Germinal center (tissue), 1 donor: Measurements from ENCODE around the gene ALDH4A1.

ENCODE experiments used
- DNase-seq: peaks from one replicate; pipeline ENCODE4 v3.0.0; 2012; ENCODE audit warnings: mixed read lengths, low spot score

The ALDH4A1 gene

GRCh38 chr1:18939398-18940302, 37.3 kb upstream of the ALDH4A1 start:
- no peak for DNase-seq

GRCh38 chr1:18938707-18939070, 36.3 kb upstream of the ALDH4A1 start:
- no peak for DNase-seq

DNA sequence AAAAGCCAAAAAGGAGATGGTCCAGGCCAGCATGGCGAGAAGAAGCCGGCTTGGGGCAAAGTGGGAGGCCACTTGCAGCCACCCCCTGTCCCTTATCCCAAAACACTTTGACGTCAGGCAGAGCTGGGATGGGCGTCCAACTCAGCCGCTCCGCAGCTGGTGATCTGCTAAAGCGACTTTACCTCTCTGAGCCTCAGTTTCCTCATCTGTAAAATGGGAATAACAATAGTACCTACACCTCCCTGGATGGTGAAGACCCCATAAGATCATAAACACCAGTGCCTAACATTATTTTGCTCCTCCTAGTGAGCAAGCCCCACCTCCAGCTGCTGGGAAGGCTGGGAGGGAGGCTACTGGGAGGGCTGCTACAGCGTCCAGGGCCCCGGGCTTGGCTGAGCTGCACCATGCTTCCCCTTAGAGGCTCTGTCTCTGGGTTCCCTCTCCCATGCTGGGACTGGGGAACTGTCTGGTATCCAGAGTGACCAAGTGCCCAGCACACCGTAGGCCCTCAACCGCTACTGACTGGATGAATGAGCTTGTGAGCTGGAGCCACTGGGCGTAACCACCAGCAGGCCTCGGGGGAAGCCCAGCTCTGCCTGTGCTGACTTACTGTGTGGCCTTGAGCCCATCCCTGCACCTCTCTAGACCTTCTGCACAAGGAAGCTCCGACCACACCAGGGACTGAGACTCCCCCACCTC, 35.8 kb upstream of the ALDH4A1 start:
- no peak for DNase-seq

- DNase-seq = no peak
These were observed 35.2 kb upstream of the ALDH4A1 start for GRCh38 chr1:18937539-18937938.

- no peak for DNase-seq
These were observed 34.6 kb upstream of the ALDH4A1 start for GRCh38 chr1:18936814-18937481.

DNA sequence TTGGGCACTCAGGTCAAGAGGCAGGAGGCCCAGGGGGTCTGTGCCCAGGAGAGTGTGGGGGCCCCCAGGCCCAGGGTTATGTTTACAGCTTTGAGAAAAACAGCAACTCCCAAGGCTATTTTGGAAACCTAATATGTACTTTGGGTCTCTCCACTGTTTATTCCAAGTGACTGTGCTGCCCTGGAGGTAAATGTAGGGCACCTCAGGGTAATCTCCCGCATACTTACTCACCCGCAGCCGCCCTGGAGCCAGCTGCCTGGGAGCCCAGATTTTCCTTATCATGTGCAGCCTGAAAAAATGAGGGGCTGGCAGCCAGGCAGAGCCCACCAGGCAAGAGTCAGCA, 34.1 kb upstream of the ALDH4A1 start:
- DNase-seq = no peak

DNA sequence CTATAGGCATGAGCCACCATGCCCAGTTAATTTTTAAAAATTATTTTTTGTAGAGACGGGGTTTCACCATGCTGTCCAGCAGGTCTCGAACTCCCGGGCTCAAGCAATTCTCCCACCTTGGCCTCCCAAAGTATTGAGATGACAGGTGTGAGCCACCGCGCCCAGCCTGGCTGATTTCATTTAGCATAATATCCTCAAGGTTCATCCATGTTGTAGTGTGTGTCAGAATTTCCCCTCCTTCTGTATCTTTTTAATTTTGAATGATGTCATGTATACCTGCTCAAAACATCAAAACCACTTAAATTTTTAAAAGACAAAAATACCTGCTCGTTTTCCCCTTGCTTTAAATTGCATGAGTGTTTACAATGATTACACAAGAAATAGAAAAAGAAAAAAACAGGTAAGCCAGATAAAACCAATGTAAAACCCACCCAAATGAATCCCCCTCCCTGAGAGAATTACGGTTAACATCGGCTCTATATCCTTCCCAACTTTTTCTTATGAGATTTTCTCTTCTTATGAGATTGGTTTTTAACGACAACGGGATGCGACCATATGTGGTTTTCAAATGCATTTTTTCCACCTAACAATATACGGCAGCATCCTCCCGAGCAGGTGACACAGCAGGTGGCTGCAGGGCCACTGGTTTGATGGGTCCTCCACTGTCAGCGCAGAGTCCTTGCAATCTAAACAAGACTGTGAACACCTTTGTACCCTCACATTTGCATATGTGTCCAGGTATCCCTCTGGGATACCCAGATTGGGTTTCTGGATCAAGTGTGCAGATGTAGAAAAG, 32.0 kb upstream of the ALDH4A1 start:
- DNase-seq = no peak

- no peak for DNase-seq
These were observed 30.5 kb upstream of the ALDH4A1 start for GRCh38 chr1:18932879-18933278.

DNA sequence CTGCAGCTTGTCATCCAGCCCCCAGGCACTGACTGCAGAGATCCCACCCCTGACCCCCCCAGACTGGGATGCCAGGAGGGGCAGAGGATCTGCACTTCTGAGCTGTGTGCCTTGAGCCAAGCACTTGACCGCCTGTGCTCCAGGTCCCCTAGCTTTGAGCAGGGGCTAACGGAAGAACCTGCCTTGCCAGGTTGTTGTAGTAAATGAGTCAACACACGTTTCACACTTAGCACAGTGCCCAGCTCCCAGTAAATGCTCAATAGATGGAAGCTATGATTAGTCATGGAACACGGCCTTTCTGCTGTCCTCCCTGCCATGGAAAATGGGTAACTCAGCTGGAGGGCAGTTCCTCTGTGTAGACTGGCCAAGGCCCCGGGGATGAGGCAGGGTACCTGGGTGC, 30.0 kb upstream of the ALDH4A1 start:
- no peak for DNase-seq

- no peak for DNase-seq
These were observed 29.4 kb upstream of the ALDH4A1 start for GRCh38 chr1:18931730-18932129.

DNA sequence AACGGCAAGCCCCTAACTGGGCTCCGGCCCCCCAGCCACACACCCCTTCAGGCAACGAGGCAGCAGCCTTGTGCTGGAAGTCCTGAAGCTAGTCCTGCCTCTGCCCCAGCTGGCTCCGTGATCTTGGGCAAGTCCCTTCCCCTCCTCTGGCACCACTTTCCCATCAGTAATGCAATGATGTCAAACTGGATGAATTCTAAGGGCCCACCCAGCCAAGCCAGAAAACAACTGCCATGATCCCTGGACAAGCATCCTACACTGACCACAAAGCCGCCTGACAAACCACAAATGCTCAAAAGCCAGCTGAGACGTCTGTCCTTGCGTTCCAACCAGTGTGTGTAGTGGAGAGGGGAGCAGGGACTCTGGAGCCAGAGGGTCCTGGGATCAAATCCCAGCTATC, 27.3 kb upstream of the ALDH4A1 start:
- no peak for DNase-seq

- DNase-seq = no peak
These were observed 26.6 kb upstream of the ALDH4A1 start for GRCh38 chr1:18928985-18929384.

GRCh38 chr1:18928406-18928805, 26.1 kb upstream of the ALDH4A1 start:
- DNase-seq = no peak

- DNase-seq = peak; percentile 68
These were observed 25.4 kb upstream of the ALDH4A1 start for GRCh38 chr1:18927654-18928272.

- DNase-seq = peak; percentile 63
These were observed 24.8 kb upstream of the ALDH4A1 start for GRCh38 chr1:18927082-18927653.

GRCh38 chr1:18926315-18927081, 24.1 kb upstream of the ALDH4A1 start:
- DNase-seq = peak; percentile 81

- DNase-seq = no peak
These were observed 22.9 kb upstream of the ALDH4A1 start for GRCh38 chr1:18925279-18925678.

- no peak for DNase-seq
These were observed 21.9 kb upstream of the ALDH4A1 start for GRCh38 chr1:18924221-18924691.

- DNase-seq = no peak
These were observed 21.4 kb upstream of the ALDH4A1 start for GRCh38 chr1:18923756-18924211.
